Liver (tissue), 9 donors: Measurements from ENCODE around the gene CEP85L. TPM values are rescaled to one million over a fixed set of nuclear protein-coding genes. Genes with fewer than 3 reads are reported as not detected.
A peak's percentile ranks its signal among the peaks of the same experiment; 100 is the strongest.

ENCODE experiments used
- DNase-seq: peaks from one replicate; pipeline ENCODE4 v3.0.0-alpha.2; 2017; ENCODE audit warnings: low spot score
- H3K27ac ChIP-seq, 2 donors: one replicate each; pipeline ENCODE4 v1.7.0; 2013; ENCODE audit warnings: inconsistent platforms in 2 of 2, low read length in 2 of 2, control low read depth in 1 of 2, low read depth in 1 of 2, mild to moderate bottlenecking in 1 of 2
- H3K27me3 ChIP-seq, 4 donors: one replicate each; pipeline versions ENCODE4 v1.6.1 to v1.7.0; 2013; ENCODE audit warnings: low read length in 3 of 4, inconsistent platforms in 1 of 4, mild to moderate bottlenecking in 1 of 4, moderate library complexity in 1 of 4; ENCODE audit not compliant: control insufficient read depth in 4 of 4, insufficient read depth in 4 of 4
- H3K36me3 ChIP-seq, 4 donors: one replicate each; pipeline versions ENCODE4 v1.6.1 to v1.7.0; 2013; ENCODE audit warnings: low read length in 3 of 4, mild to moderate bottlenecking in 3 of 4, low read depth in 1 of 4, moderate library complexity in 1 of 4; ENCODE audit not compliant: control insufficient read depth in 4 of 4, insufficient read depth in 3 of 4
- H3K4me1 ChIP-seq, 4 donors: one replicate each; pipeline versions ENCODE4 v1.6.1 to v1.7.0; 2013; ENCODE audit warnings: low read length in 3 of 4, mild to moderate bottlenecking in 3 of 4, moderate library complexity in 1 of 4; ENCODE audit not compliant: control insufficient read depth in 4 of 4, insufficient read depth in 4 of 4
- H3K4me3 ChIP-seq, 3 donors: one replicate each; pipeline versions ENCODE4 v1.6.1 to v1.7.0; 2013; ENCODE audit warnings: low read length in 3 of 3, control low read depth in 1 of 3, low read depth in 1 of 3, mild to moderate bottlenecking in 1 of 3
- H3K9ac ChIP-seq, 2 donors: one replicate each; pipeline ENCODE4 v1.7.0; 2013; ENCODE audit warnings: low read length in 2 of 2, mild to moderate bottlenecking in 2 of 2, moderate library complexity in 2 of 2, control low read depth in 1 of 2, low read depth in 1 of 2
- H3K9me3 ChIP-seq, 4 donors: one replicate each; pipeline versions ENCODE4 v1.6.1 to v1.7.0; 2013; ENCODE audit warnings: low read length in 3 of 4; ENCODE audit not compliant: control insufficient read depth in 4 of 4
- EGR1 ChIP-seq, 2 donors: IDR thresholded peaks; 2 replicates each; pipeline ENCODE4 v1.6.1; 2016 to 2018; ENCODE audit warnings: antibody characterized with exemption in 2 of 2, low read depth in 2 of 2
- FOXA1 ChIP-seq: IDR thresholded peaks from 2 replicates; pipeline ENCODE4 v1.6.1; 2016; ENCODE audit warnings: antibody characterized with exemption
- FOXA2 ChIP-seq: IDR thresholded peaks from 2 replicates; pipeline ENCODE4 v1.6.1; 2016; ENCODE audit warnings: antibody characterized with exemption
- GABPA ChIP-seq, 2 donors: IDR thresholded peaks in 1 of 2; conservative IDR thresholded peaks in 1 of 2; 2 replicates each; pipeline ENCODE4 v1.6.1; 2016; ENCODE audit warnings: antibody characterized with exemption in 2 of 2, mild to moderate bottlenecking in 1 of 2, moderate library complexity in 1 of 2
- HNF4A ChIP-seq, 2 donors: conservative IDR thresholded peaks; 2 replicates each; pipeline ENCODE4 v1.6.1; 2016; ENCODE audit warnings: antibody characterized with exemption in 2 of 2, mild to moderate bottlenecking in 2 of 2
- HNF4G ChIP-seq: IDR thresholded peaks from 2 replicates; pipeline ENCODE4 v1.6.1; 2016; ENCODE audit warnings: antibody characterized with exemption
- JUND ChIP-seq, 2 donors: IDR thresholded peaks; 2 replicates each; pipeline ENCODE4 v1.6.1; 2016; ENCODE audit warnings: antibody characterized with exemption in 2 of 2
- NR2F2 ChIP-seq: IDR thresholded peaks from 2 replicates; pipeline ENCODE4 v1.6.1; 2016; ENCODE audit warnings: antibody characterized with exemption
- RAD21 ChIP-seq, 2 donors: IDR thresholded peaks; 2 replicates each; pipeline ENCODE4 v1.6.1; 2016; ENCODE audit warnings: antibody characterized with exemption in 2 of 2, mild to moderate bottlenecking in 2 of 2
- RXRA ChIP-seq, 2 donors: IDR thresholded peaks; 2 replicates each; pipeline ENCODE4 v1.6.1; 2017 to 2018; ENCODE audit warnings: antibody characterized with exemption in 2 of 2, mild to moderate bottlenecking in 1 of 2
- SP1 ChIP-seq: IDR thresholded peaks from 2 replicates; pipeline ENCODE4 v1.6.1; 2018; ENCODE audit warnings: antibody characterized with exemption, mild to moderate bottlenecking
- YY1 ChIP-seq: IDR thresholded peaks from 2 replicates; pipeline ENCODE4 v1.6.1; 2016; ENCODE audit warnings: antibody characterized with exemption, mild to moderate bottlenecking
- ZBTB33 ChIP-seq: IDR thresholded peaks from 2 replicates; pipeline ENCODE4 v1.6.1; 2016; ENCODE audit warnings: antibody characterized with exemption
- WGBS: extraction: QIAGEN DNeasy Blood & Tissue Kit; methylation state at CpG from one replicate; pipeline ENCODE4 v1.1.7; 2013; 5-methylcytosine and 5-hydroxymethylcytosine counted together
- polyA plus RNA-seq, 2 donors: library from polyadenylated mRNA; stranded (reverse) in 1 of 2; unstranded in 1 of 2; fragments of 200-250 nt in 1 of 2; fragments of >200 nt in 1 of 2; fragmentation: Nextera tagmentation in 1 of 2; extraction: Ambion mirVana in 1 of 2; gene quantifications; one replicate each; pipeline versions ENCODE4 v1.2.1 to v1.2.3, GENCODE V29; 2013 to 2015
- total RNA-seq, 2 donors: library from RNA; depleted of rRNA; stranded (reverse); fragments of >200 nt; gene quantifications; one replicate each; pipeline ENCODE4 v1.2.3, GENCODE V29; 2014
- TF ChIP-seq, protein P1 (sequence below): IDR thresholded peaks from 2 replicates; pipeline ENCODE4 v1.6.1; 2016; ENCODE audit warnings: antibody characterized with exemption, mild to moderate bottlenecking
- TF ChIP-seq, protein P2 (sequence below): fragments of 150-350 bp; IDR thresholded peaks from 2 replicates; pipeline ENCODE4 v1.5.1; 2017; ENCODE audit warnings: improper control_type of control experiment, low read depth, low read length; ENCODE audit not compliant: missing input control
- TF ChIP-seq, protein P3 (sequence below): IDR thresholded peaks from 2 replicates; pipeline ENCODE4 v1.6.1; 2016; ENCODE audit warnings: antibody characterized with exemption
- TF ChIP-seq, protein P4 (sequence below): IDR thresholded peaks from 2 replicates; pipeline ENCODE4 v1.6.1; 2016; ENCODE audit warnings: antibody characterized with exemption
- donor health status: healthy.
- donor health status: healthy.
- donor health status: healthy.
- donor health status: healthy.
- donor health status: healthy.

The CEP85L gene
- total RNA-seq = 1 to 10 TPM; 2.9 to 6.4 TPM
- 1 to 10 TPM in 1 of 2 donors, under 1 TPM in 1; 0.40 to 1.8 TPM for polyA plus RNA-seq

DNA sequence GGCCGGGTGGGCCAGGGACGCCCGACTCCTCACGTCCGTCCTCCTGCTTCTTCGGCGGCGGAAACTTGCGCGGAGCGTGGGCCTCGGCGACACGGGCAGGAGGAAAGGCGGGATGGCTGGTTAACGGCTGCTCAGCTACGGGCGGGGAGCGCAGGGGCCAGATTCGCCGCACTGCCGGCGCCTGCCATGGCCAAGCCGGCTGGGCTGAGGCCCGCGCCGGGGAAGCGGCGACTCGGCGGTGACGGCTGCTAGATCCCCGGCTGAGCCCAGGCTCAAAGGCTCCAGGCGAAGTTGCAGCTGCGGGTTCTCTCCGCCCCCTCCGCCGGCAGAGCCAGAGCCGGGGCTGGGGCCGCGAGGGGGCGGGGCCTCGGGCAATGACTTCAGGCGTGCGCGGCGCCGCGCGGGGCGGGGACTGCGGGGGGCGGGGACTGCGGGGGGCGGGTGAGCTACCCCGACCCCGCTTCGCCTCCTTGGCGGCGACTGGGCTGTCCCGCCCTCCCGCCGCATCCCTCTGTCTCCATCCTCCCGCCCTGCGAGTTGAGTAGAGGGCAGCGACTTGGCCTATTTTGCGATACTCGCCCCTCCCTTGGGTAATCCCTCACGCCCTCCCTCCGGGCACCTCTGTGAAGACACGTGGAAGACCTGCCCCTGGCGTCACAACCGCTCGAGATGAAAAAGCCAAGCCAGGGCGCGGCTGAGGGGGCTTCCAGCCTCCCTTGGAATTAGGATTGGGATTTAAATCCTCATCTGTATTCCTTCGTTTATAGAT is at the start of gene CEP85L:
CEP85L (minus strand) TSS at position 310 of the 769 bp plus-strand sequence. CDS start 322 bp downstream, outside the sequence.
- Histone ChIP-seq H3K27me3 (no peaks in the 10 kb centered on the region), H3K4me3 (peak within 1 kb of the TSS; percentile 78 to 86 (median 85)), H3K36me3 (no peaks in the 10 kb centered on the region), H3K4me1 (peaks cover 0 to 17% (median 11%) of the 10 kb centered on the region in 4 donors), H3K9me3 (no peaks in the 10 kb centered on the region), H3K9ac (peak within 1 kb of the TSS; percentile 16 to 73), H3K27ac (peak within 1 kb of the TSS; percentile 80 to 97)
- DNase-seq = peak; percentile 85
- no peak for TF ChIP-seq ZBTB33
- TF ChIP-seq, protein P1, sequence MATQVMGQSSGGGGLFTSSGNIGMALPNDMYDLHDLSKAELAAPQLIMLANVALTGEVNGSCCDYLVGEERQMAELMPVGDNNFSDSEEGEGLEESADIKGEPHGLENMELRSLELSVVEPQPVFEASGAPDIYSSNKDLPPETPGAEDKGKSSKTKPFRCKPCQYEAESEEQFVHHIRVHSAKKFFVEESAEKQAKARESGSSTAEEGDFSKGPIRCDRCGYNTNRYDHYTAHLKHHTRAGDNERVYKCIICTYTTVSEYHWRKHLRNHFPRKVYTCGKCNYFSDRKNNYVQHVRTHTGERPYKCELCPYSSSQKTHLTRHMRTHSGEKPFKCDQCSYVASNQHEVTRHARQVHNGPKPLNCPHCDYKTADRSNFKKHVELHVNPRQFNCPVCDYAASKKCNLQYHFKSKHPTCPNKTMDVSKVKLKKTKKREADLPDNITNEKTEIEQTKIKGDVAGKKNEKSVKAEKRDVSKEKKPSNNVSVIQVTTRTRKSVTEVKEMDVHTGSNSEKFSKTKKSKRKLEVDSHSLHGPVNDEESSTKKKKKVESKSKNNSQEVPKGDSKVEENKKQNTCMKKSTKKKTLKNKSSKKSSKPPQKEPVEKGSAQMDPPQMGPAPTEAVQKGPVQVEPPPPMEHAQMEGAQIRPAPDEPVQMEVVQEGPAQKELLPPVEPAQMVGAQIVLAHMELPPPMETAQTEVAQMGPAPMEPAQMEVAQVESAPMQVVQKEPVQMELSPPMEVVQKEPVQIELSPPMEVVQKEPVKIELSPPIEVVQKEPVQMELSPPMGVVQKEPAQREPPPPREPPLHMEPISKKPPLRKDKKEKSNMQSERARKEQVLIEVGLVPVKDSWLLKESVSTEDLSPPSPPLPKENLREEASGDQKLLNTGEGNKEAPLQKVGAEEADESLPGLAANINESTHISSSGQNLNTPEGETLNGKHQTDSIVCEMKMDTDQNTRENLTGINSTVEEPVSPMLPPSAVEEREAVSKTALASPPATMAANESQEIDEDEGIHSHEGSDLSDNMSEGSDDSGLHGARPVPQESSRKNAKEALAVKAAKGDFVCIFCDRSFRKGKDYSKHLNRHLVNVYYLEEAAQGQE = peak; percentile 44
- TF ChIP-seq, protein P2, sequence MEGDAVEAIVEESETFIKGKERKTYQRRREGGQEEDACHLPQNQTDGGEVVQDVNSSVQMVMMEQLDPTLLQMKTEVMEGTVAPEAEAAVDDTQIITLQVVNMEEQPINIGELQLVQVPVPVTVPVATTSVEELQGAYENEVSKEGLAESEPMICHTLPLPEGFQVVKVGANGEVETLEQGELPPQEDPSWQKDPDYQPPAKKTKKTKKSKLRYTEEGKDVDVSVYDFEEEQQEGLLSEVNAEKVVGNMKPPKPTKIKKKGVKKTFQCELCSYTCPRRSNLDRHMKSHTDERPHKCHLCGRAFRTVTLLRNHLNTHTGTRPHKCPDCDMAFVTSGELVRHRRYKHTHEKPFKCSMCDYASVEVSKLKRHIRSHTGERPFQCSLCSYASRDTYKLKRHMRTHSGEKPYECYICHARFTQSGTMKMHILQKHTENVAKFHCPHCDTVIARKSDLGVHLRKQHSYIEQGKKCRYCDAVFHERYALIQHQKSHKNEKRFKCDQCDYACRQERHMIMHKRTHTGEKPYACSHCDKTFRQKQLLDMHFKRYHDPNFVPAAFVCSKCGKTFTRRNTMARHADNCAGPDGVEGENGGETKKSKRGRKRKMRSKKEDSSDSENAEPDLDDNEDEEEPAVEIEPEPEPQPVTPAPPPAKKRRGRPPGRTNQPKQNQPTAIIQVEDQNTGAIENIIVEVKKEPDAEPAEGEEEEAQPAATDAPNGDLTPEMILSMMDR = no peak
- TF ChIP-seq HNF4A (conservative IDR thresholded peaks at IDR 0.05) = no peak
- TF ChIP-seq RXRA (IDR thresholded peaks at IDR 0.05) = no peak
- TF ChIP-seq RAD21 (IDR thresholded peaks at IDR 0.05) = peak in 1 of 2 donors; percentile 5
- TF ChIP-seq SP1 = no peak
- TF ChIP-seq FOXA1 = no peak
- no peak for TF ChIP-seq NR2F2
- TF ChIP-seq EGR1 (IDR thresholded peaks at IDR 0.05; ENCODE audit: low read depth in 2 of 2) = no peak
- under 1% methylated on average over 77 of the region's 77 CpGs for WGBS

GRCh38 chr6:118700531-118700930 is 49.1 kb upstream of the CEP85L start:
- Histone ChIP-seq H3K27ac (no peak overlapping the region), H3K36me3 (no peaks in the 10 kb centered on the region), H3K9me3 (no peaks in the 10 kb centered on the region), H3K27me3 (no peaks in the 10 kb centered on the region), H3K9ac (no peak overlapping the region), H3K4me1 (no peaks in the 10 kb centered on the region), H3K4me3 (no peak overlapping the region)
- no peak for DNase-seq
- 90% methylated on average over 2 of the region's 2 CpGs for WGBS
- TF ChIP-seq HNF4A (conservative IDR thresholded peaks at IDR 0.05) = no peak
- no peak for TF ChIP-seq FOXA2
- TF ChIP-seq RAD21 (IDR thresholded peaks at IDR 0.05) = no peak
- no peak for TF ChIP-seq FOXA1
- TF ChIP-seq YY1 = no peak
- no peak for TF ChIP-seq HNF4G
- no peak for TF ChIP-seq ZBTB33
- no peak for TF ChIP-seq GABPA (IDR thresholded peaks at IDR 0.05 in 1 of 2, conservative IDR thresholded peaks at IDR 0.05 in 1 of 2)
- no peak for TF ChIP-seq JUND (IDR thresholded peaks at IDR 0.05)
- no peak for TF ChIP-seq SP1
- no peak for TF ChIP-seq NR2F2
- TF ChIP-seq, protein P2 = no peak
- TF ChIP-seq, protein P3, sequence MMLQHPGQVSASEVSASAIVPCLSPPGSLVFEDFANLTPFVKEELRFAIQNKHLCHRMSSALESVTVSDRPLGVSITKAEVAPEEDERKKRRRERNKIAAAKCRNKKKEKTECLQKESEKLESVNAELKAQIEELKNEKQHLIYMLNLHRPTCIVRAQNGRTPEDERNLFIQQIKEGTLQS = no peak
- TF ChIP-seq, protein P4, sequence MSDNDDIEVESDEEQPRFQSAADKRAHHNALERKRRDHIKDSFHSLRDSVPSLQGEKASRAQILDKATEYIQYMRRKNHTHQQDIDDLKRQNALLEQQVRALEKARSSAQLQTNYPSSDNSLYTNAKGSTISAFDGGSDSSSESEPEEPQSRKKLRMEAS = no peak
